Psoas muscle (tissue), 8 donors: ENCODE measurements around the gene SMO. TPM values are rescaled to one million over a fixed set of nuclear protein-coding genes. Genes with fewer than 3 reads are reported as not detected.

Source experiments
- ATAC-seq, 4 donors: fragments of 200-7000 bp; cut with Tn5 transposase; one replicate each; pipeline ENCODE4 v1.9.1; 2020; ENCODE audit warnings: moderate library complexity in 3 of 4, mild to moderate bottlenecking in 2 of 4
- DNase-seq, 2 donors: peaks; one replicate each; pipeline ENCODE4 v3.0.0-alpha.2; 2020
- H3K27ac ChIP-seq: fragments of 200-600 bp; one replicate; pipeline ENCODE4 v1.8.0; 2022
- H3K27me3 ChIP-seq, 3 donors: fragments of 200-600 bp in 1 of 3; one replicate each; pipeline versions ENCODE4 v1.6.1 to v1.8.0; 2013 to 2022; ENCODE audit warnings: low read length in 2 of 3, mild to moderate bottlenecking in 2 of 3, moderate library complexity in 1 of 3; ENCODE audit not compliant: insufficient read depth in 3 of 3
- H3K36me3 ChIP-seq, 2 donors: fragments of 200-600 bp in 1 of 2; one replicate each; pipeline versions ENCODE4 v1.6.1 to v1.8.0; 2013 to 2022; ENCODE audit warnings: low read depth in 1 of 2, mild to moderate bottlenecking in 1 of 2, moderate library complexity in 1 of 2; ENCODE audit not compliant: insufficient read depth in 1 of 2
- H3K4me1 ChIP-seq: fragments of 200-600 bp; one replicate; pipeline ENCODE4 v1.8.0; 2022
- H3K4me3 ChIP-seq: fragments of 200-600 bp; one replicate; pipeline ENCODE4 v1.8.0; 2022; ENCODE audit warnings: mild to moderate bottlenecking
- H3K9me3 ChIP-seq: fragments of 200-600 bp; one replicate; pipeline ENCODE4 v1.8.0; 2022
- CTCF ChIP-seq: fragments of 200-600 bp; IDR thresholded peaks from one replicate; pipeline ENCODE4 v1.8.0; 2022; ENCODE audit warnings: antibody characterized with exemption
- WGBS, 3 donors: extraction: QIAGEN DNeasy Blood & Tissue Kit; methylation state at CpG; one replicate each; pipeline versions ENCODE4 v1.1.6 to v1.1.7; 2013; 5-methylcytosine and 5-hydroxymethylcytosine counted together
- intact Hi-C, 2 donors: fragments of 100-400 bp; cut with DNase I; formaldehyde crosslinking; loops; one replicate each; pipeline versions ENCODE4 v1.11.0 to v1.14.2; 2022
- polyA plus RNA-seq, 3 donors: library from polyadenylated mRNA; stranded (reverse); fragments of 200-250 nt; gene quantifications; one replicate each; pipeline ENCODE4 v1.2.3, GENCODE V29; 2013
- total RNA-seq, 4 donors: library from RNA; stranded (reverse); fragmentation: NEBNext Ultra II Directional in 2 of 4; extraction: Animal tissue kit (Norgen Biotek cat#: 25700) in 2 of 4; gene quantifications; one replicate each; pipeline versions ENCODE4 v1.2.1 to v1.2.4, GENCODE V29; 2021 to 2023
- donor health status: healthy with polysubstance abuse.
- donor health status: DM: no; HTN: no; CAD: no; lungs with moderate emphysema.
- donor health status: Bipolar disorder and iron deficiency.
- donor health status: healthy.
- donor health status: DM: yes; HTN: yes; CAD: no.
- donor health status: DM: no; HTN: no; CAD: no.
- donor health status: DM: no; HTN: no; CAD: no.
- donor health status: DM: yes; HTN: yes; CAD: no.

SMO gene
- total and polyA plus RNA-seq, 7 donors = 0.52 to 6.0 (median 1.4) TPM

- no peak for TF ChIP-seq CTCF
- no peak overlapping the region for H3K4me3 ChIP-seq
- no peak for ATAC-seq
- intact Hi-C loops = no loop called here
- H3K27ac ChIP-seq = no peak overlapping the region
- DNase-seq = no peak
- no peaks in the 10 kb centered on the region for H3K27me3 ChIP-seq
- H3K36me3 ChIP-seq = no peaks in the 10 kb centered on the region
- H3K4me1 ChIP-seq = no peaks in the 10 kb centered on the region
- 38 to 56% (median 38%) methylated on average over 11 of the region's 11 CpGs for WGBS, 3 donors
- no peaks in the 10 kb centered on the region for H3K9me3 ChIP-seq
Measured at GRCh38 chr7:129176916-129177710, 11.3 kb upstream of the SMO start.

DNA sequence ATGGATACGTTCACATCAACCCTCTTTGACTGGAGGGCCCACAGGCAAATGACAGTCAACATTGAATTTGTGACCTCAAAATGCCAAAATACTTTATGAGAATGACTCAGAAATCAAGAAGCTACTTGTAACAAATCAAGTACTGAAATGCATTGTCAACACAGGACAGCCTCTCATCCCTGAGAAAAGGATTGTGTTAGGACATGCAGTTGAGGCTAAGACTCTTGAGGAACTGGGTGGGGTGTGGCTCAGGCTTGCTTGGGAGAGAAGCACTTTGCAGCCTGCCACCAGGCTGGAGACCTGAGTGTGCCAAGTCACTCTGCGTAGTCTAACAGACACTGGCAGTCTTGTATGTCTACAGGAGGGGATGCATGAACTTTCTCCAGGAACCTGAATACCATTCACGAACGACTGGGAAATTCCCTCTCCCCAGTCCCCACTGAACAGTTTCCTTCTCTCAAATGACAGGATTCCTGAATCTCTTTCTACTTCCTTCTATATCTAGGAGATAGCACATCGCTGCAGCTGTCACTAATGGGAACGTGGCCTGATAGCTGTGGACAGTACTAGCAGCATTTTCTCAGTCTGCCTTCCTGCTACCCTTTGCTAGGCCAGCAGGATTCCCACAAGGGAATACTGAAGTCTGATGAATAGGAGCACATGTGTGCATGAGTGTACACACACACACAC, 3.3 kb upstream of the SMO start:
- Histone ChIP-seq H3K4me1 (peaks cover 7% of the 10 kb centered on the region), H3K27ac (no peak overlapping the region), H3K36me3 (no peaks in the 10 kb centered on the region), H3K9me3 (no peaks in the 10 kb centered on the region), H3K27me3 (no peaks in the 10 kb centered on the region), H3K4me3 (no peak overlapping the region)
- ATAC-seq (no peak), DNase-seq (no peak)
- TF ChIP-seq CTCF = no peak
- WGBS, 3 donors = 56 to 69% (median 66%) methylated on average over 6 of the region's 6 CpGs
- intact Hi-C loops = no loop called here

GRCh38 chr7:129186749-129187260, 1.6 kb upstream of the SMO start:
- intact Hi-C loops = no loop called here
- DNase-seq (no peak), ATAC-seq (no peak)
- Histone ChIP-seq H3K9me3 (no peaks in the 10 kb centered on the region), H3K36me3 (no peaks in the 10 kb centered on the region), H3K4me1 (peaks cover 11% of the 10 kb centered on the region), H3K27ac (no peak overlapping the region), H3K27me3 (no peaks in the 10 kb centered on the region), H3K4me3 (no peak overlapping the region)
- 87 to 90% (median 89%) methylated on average over 6 of the region's 6 CpGs for WGBS, 3 donors
- TF ChIP-seq CTCF = no peak

- Histone ChIP-seq H3K4me3 (peak overlapping the region; percentile 82), H3K36me3 (no peaks in the 10 kb centered on the region), H3K27ac (no peak overlapping the region), H3K27me3 (no peaks in the 10 kb centered on the region), H3K4me1 (peaks cover 11% of the 10 kb centered on the region), H3K9me3 (no peaks in the 10 kb centered on the region)
- no peak for TF ChIP-seq CTCF
- intact Hi-C loops = no loop called here
- DNase-seq = no peak
- 24 to 35% (median 26%) methylated on average over 14 of the region's 14 CpGs for WGBS, 3 donors
- ATAC-seq = no peak
Measured at GRCh38 chr7:129187681-129188371, 607 bp upstream of the SMO start.
